Inferior parietal cortex (tissue), 1 donor: ENCODE measurements around the gene HAPLN2.

ENCODE experiments used
- DNase-seq: peaks from one replicate; pipeline ENCODE4 v3.0.0-alpha.2; 2016; ENCODE audit errors: extremely low spot score

HAPLN2 gene

DNA sequence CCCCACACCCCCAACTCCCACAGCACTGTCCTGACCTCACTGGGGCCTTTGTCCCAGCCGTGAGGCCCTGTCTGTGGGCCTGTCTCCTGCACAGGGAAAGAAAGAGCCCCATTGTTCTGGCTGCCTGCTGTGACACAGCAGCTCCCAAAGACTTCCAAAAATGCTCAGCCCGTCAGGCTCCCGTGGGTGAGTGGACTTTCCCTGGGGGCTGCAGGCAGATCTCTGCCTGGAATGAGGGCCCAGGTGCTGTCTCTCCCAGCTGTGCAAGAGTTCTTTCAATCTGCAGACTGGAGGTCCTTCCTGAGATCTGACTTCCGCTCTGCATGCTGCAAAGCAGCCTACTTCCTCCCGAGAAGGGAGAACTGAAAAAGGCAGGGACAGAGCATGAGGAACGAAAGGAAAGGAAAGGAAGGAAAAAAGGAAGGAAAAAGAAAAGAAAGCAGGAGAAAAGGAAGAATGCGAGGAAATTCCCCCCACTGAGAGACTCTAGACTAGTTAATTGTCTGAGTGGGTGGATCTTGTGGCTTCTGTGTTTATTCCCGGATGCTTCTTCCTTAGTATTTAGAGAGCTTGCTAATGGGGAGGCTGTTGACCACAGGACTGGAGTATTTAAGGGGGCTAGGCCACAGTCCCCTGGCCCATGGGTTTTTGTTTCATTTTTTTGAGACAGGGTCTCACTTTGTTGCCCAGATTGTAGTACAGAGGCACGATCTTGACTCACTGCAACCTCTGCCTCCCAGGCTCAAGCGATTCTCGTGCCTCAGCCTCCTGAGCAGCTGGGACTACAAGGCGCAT, 43.0 kb downstream of the HAPLN2 start:
- peak; percentile 49 for DNase-seq

DNA sequence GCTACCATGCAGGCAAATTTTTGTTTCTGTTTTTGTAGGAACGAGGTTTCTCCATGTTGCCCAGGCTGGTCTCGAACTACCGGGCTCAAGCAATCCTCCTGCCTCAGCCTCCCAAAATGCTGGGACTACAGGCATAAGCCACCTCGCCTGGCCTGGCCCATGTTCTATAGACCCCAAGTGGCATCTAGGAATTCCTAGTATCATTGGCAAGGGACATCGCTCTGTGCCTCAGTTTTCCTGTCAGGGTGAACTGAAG, 43.5 kb downstream of the HAPLN2 start:
- no peak for DNase-seq

DNA sequence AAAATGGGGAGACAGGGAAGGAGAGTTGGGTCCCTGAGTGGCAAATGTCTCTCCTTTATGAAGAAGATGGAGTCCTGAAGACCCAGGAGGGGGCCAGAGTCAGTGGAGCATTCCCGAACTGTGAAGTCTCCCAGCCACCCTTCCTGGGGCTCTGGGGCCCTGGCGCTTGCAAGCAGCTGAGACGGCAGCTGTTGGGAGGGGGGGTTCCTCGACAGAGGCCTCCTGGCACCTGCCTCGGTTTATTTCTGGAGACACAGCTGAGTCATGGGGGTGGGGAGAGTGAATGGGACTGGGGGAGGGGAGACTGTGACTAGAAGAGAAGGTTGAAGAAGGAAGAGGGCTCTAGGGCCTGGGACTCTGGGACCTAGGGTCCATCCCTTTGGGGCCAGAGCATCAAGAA, 44.0 kb downstream of the HAPLN2 start:
- no peak for DNase-seq

DNA sequence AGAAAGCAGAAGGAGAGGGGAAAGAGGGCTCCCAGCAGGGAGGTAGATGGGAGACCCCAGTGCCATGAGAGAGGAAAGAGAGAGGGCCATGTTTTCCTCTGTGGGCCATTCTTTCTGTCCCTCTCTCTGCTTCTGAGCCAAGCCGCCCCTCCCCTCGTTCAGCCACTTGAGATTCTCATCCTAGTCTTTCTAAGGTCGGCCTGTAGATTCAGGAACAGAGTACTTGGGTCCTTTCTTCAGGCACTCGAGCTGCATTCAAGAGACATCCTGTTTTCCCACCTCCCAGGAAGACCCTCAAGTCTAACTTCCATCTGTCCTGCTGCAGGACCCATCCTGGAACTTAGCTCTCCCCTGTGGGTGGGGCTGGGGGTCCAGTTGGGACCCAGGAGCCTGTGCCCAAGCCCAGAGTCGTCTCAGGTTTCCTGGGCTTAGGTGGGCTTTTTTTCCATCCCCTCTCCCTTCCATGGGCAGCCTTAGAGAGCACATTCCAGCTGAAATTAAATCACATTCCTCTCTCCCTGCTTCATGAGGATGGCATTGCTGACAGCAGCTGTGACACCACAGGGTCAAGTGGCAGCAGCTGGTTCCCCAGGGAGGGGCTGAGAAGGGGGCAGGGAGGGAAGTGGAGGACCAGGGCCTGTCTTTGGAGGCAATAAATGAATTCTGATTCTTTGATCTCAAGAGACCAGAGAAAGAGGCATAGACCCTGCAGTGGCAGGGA, 45.0 kb downstream of the HAPLN2 start:
- no peak for DNase-seq

DNA sequence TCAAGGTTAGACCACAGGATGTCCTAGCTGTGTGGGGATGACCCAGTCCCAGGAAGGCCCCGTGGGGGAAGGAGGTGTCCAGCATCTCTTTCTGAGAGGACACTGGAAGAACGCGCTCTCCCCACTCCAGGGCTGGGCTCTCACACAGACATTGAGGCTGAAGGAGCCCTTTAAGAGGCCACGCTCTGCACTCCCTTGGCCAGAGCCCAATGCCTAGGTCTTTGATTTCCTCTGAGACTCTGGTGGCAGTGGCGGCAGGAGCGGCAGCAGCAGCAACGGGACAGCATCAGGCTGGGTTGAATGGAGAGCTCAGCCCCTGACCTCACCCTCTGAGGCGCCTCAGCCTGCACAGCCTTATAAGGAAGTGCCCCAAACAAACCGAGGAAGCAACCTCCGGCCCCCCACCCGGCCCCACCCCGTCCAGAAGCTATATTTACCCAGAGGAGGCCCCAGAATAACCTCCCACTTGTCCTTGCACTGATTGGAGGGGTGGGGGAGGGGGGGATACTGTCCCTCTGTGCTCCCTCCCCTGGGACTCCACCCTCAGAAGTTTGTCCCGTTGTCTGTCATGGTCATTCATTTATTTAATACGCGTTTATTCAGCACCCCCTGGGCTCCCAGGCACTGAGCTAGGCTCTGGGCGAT, 45.7 kb downstream of the HAPLN2 start:
- no peak for DNase-seq

DNA sequence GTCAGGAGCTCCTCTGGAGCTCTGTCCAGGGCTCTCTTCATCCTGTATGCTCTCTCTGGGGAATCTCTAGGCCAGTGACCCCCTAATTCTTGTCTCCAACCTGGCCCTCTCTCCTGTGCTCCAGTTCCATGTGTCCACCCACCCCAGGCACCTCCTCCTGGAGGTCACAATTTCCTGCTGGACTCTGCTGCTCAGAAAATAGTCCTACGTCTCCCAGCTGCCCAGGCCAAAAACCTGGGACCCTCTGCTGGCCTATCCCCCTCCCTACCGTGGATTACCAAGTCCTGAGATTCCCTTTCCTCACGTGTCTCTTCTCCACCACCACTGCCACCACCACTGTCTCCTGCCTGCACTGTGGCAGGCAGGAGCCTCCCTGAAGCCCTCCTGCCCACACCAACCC, 46.3 kb downstream of the HAPLN2 start:
- DNase-seq, result no peak

DNA sequence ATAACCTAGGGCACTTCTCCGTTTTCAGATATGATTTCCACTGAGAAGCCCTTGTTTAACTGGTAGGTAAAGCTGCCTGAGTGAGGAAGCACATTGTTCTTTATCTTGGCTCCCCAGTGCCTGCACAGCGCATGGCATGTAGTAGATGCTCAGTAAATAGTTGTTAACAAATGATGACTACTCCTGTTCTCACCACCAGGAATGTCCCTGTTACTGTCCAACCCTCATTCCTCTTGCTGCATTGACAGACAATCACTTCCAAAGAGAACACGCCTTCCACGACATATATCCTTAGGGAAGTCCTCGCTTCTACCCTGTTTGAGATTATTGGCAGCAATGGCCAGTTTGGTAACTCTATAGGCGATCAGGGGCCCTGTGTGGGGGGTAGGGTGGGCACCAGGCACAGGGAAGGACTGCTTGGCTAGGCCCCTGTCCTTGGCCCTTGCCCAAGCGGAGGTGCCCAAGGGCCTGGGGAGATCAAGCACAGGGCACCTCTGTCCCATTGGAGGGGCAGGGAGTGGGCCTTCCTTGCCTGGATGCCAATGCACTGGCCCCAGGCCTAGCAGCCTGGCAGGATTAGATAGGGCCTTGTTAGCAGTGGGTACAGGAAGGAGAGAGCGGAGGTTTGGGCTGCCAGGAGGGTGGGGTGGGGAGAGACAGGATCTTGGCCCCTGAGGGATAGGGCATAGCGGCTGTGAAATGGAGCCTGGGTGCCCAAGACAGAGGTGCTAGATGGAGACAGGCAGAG, 47.8 kb downstream of the HAPLN2 start:
- DNase-seq, result no peak

DNA sequence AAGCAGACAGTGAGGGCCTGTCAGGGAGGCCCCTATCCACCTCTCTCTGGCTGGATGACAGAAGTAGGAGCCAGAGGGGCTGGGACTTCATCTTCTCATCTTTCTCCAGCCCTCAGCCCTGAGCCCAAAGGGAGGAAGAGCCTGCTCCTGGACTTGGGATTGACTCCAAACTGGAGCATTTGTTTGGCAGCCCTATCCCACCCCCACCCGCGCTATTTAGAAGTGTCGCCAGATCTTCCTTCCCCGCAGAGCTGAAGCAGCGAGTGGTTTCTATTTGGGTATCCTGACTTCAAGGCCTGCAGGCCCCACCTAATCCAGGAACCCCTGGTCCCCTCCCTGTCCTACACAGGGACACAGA, 48.4 kb downstream of the HAPLN2 start:
- no peak for DNase-seq

DNA sequence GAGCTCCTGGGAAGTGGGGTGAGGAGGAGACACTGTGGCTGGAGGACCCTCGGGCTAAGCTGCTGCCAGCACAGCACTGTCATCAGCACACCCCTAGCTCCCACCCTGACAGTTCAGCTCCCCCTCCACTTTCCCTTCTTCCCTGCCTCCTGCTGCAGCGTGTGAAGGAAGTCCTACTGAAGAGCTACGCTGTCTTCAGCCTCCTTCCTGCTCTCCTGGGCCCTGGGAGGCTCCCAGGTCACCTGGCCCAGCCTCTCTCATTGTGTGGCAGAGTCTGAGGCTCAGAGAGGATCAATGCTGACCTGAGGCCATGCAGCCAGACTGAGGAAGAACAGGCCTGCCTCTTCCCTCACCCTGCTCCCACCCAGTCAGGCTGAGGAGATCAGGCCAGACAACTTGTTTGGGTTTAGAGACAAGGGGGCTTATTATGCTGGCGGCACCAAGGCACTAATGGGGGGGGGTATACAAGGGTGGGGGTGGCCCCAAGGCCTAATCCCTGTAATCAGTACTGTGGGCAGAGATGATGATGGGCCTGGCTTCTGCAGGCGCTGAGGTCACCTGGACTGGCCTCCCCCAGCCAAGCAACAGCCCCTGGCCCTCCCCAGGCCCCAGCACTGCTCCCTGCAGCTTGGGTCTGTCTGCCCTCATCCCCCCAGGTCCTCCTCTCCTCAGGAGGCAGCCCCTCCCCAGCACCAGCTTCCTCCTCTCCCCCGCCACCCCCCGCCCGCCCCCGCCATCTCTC, 48.9 kb downstream of the HAPLN2 start:
- no peak for DNase-seq

DNA sequence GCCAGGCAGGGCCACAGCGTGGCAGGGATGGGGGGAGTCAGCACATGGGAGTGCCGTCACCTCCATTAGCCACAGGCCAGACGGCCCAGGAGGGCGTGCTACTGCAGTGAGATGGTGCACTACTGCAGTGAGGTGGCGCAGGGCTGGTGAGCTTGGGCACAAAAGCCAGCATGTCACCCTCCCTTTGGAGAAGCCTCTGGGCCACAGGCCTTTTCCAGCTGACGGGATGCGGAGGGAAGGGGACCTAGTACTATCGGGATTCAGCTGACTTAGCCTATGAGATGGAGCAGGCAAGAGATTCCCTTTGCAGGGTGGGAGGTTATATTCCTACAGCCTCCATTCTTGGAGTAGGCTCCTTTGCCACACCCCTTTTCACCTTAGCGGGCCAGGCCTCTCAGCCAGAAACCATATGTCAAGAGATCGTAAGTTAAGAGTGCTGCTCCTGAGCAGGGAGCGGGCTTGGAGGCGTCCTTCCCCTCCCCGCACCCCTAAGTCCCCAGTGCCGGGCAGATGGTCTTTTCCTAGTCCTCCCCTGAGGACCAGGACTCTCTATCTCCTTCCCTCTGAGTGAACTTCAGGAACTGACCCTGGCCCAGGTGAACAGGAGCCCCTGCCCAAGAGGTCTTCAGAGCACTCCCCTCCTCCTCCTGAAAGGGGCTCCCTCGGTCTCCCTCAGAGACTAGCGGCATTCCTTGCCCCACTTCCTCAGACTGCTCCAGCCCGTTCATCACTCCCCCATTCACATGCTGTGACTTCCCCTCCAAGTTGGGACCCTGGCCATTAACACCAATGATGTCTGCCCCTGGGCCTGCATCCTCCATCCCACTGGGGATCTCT, 49.8 kb downstream of the HAPLN2 start:
- DNase-seq, result no peak

DNA sequence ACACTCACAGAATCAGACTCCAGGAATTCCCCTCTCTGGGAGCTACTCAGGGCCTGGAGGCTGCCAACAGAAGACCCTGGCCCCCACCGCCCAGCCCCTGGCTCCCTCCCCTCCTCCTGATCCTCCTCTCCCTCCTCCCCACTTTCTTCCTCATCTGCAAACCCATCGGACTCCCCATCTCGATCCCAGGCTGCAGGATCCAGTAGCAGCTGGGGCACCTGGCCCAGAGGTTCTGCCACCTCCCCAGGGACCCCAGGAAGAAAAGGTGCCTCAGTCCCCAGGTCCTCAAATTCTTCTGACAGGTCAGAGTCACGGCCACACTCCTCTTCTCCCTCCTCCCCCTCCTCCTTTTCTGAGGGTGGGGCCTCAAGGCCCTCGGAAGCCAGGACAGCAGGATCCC, 50.6 kb downstream of the HAPLN2 start:
- DNase-seq, result no peak

DNA sequence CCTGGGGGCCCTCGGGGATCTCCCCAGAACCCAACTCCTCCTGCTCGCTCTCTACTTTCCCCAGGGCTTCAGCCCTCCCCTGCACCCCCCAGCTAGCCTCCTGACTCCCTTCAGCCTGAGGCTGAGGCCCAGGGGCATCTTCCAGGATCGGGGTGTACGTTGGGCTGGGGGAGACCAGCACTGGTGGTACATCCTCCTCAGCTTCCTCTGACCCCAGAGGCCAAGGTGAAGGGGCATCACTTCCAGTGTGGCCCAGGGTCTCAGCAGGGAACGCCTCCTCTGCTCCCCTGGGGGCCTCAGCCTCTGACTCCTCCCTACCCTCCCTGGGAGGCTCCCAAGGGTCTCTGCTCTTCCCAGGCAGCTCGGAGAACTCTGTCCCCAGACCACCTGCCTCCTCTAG, 51.1 kb downstream of the HAPLN2 start:
- DNase-seq, result no peak

DNA sequence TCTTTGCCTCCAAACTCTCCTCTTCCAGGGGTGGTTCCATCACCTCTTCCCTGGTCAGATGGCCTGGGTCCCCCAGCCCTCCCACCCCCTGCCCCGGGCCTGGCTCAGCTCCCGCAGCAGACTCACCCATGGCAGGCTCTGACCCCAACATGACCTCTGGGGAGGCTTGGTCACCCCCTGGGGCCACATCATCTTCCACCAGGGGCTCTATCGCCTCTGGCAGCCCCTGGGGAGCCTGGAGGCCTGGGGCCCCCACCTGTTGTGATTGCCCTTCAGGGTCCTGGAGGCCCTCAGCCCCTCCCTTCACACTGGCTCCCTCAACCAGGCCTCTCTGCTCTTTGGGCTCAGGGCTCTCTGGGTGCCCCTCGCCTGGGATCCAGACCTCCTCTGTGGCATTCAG, 51.6 kb downstream of the HAPLN2 start:
- no peak for DNase-seq

DNA sequence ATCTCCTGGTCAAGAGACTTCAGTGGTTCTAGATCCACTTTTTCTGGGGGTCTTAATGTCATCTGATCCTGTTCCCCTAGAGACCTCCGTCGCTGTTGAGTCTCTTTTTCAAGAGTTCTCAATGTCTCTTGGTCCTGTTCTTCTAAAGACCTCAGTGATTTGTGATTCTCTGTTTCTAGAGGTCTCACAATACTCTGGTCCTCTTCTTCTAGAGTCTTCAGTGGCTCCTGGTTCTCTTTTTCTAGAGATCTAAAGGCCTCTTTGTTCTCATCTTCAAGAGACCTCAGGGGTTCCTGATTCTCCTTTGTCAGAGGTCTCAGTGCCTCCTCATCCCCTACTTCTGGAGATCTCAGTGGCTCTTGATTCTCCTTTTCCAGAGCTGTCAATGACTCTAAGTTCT, 52.6 kb downstream of the HAPLN2 start:
- no peak for DNase-seq

DNA sequence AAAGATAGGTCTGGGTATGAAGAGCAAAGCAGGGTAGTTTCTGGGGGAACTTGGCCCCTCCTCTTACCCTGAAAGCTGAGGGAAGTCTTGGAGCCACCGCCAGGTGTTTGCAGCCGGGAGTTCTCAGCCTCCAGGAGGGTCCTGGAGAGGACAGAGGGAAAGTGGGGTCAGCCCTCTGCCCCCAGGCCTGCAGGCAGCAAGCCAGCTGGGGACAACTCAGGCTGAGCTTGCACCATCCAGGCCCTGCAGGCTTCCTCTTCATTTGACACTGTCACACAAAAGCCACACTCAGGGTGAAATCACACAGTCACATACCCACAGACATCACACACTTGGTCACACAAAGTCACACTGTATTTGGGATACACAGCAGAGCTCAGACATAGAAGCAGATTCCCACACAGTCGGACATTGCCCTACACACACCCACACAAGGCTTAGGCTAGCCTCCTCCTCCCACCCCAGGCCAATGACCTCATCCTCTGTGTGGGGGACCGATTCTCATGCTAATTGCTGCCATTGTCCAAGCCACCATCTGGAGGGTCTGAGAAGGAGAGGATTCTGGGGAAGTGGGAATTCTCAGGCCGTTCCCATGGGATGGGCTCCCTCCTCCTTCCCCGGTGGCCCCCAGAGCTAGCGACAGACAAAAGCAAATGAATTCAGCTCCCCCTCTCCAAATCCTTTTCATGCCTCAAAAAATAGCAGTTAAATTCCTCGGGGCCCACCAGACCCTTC, 54.3 kb downstream of the HAPLN2 start:
- no peak for DNase-seq
